Lower lobe of right lung (tissue), 2 donors: ENCODE results near the gene DIP2C. TPM values are rescaled to one million over a fixed set of nuclear protein-coding genes. Genes with fewer than 3 reads are reported as not detected.

ENCODE experiments used
- ATAC-seq, 2 donors: fragments of 200-7000 bp; cut with Tn5 transposase; one replicate each; pipeline ENCODE4 v1.9.1; 2020 to 2022; ENCODE audit warnings: mild to moderate bottlenecking in 2 of 2, moderate library complexity in 2 of 2
- DNase-seq: peaks from one replicate; pipeline ENCODE4 v3.0.0-alpha.2; 2020
- H3K27ac ChIP-seq: fragments of 200-600 bp; one replicate; pipeline ENCODE4 v1.8.0; 2022
- H3K27me3 ChIP-seq: fragments of 200-600 bp; one replicate; pipeline ENCODE4 v1.8.0; 2022; ENCODE audit warnings: low read depth
- H3K36me3 ChIP-seq: fragments of 200-600 bp; one replicate; pipeline ENCODE4 v1.8.0; 2022; ENCODE audit warnings: mild to moderate bottlenecking
- H3K4me1 ChIP-seq: fragments of 200-600 bp; one replicate; pipeline ENCODE4 v1.8.0; 2022
- H3K4me3 ChIP-seq: fragments of 200-600 bp; one replicate; pipeline ENCODE4 v1.8.0; 2022; ENCODE audit warnings: mild to moderate bottlenecking
- H3K9me3 ChIP-seq: fragments of 200-600 bp; one replicate; pipeline ENCODE4 v1.8.0; 2022
- CTCF ChIP-seq: fragments of 200-600 bp; IDR thresholded peaks from one replicate; pipeline ENCODE4 v1.8.0; 2022; ENCODE audit warnings: antibody characterized with exemption, mild to moderate bottlenecking
- intact Hi-C: fragments of 100-400 bp; cut with DNase I; formaldehyde crosslinking; loops from one replicate; pipeline ENCODE4 v1.11.0; 2022
- total RNA-seq: library from RNA; stranded (reverse); fragmentation: NEBNext Ultra II Directional; extraction: Animal tissue kit (Norgen Biotek cat#: 25700); gene quantifications from one replicate; pipeline ENCODE4 v1.2.1, GENCODE V29; 2021
- donor health status: DM: no; HTN: yes; CAD: no; lungs with severe emphysema.

The DIP2C gene
- total RNA-seq, 1 donor from 2014 or later, result 15.1 TPM

DNA sequence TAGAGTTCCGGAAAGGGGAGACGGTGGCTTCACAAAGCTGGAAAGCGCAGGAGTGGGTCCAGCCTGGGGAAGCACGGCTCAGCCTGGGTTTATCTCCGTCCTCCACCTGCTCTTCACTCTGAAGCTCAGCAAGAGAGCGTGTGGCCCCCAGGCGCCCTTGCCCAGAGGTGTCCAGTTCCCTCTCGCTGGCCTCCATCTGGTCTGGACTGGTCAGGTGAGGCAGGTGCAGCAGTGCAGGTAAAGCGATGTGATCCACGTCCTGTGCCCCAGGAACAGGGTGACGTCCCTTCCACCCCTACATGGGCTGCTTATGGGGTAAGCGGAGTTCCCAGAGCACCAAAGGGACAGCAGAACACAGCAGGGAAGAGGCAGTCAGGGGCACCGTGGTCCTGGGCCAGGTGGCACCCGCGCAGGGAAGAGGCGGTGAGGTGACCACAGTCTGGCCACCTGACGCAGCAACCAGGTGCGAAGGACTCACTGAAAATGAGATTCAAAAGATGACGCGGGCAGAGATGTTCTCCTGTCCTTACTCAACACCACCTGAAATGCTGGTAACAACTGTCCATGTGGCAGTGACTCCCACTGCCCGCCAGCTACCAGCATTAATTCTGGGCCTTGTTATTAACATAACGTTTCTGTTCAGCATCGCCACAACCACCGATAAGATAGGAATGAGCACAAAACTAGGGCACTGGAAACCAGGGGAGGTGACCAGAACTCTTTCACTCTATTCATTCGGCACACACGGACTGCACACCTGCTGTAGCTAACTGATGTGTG, 33.0 kb upstream of the DIP2C start:
- Histone ChIP-seq H3K27ac (no peak overlapping the region), H3K27me3 (no peaks in the 10 kb centered on the region), H3K36me3 (no peaks in the 10 kb centered on the region), H3K4me3 (no peak overlapping the region), H3K4me1 (no peaks in the 10 kb centered on the region), H3K9me3 (no peaks in the 10 kb centered on the region)
- ATAC-seq (no peak), DNase-seq (no peak)
- intact Hi-C loops, result no loop called here
- no peak for TF ChIP-seq CTCF

GRCh38 chr10:718143-718700, 28.8 kb upstream of the DIP2C start:
- ATAC-seq, result no peak
- Histone ChIP-seq H3K27me3 (no peaks in the 10 kb centered on the region), H3K27ac (no peak overlapping the region), H3K4me3 (no peak overlapping the region), H3K4me1 (no peaks in the 10 kb centered on the region), H3K36me3 (no peaks in the 10 kb centered on the region), H3K9me3 (peaks cover 3% of the 10 kb centered on the region)
- DNase-seq, result no peak
- no peak for TF ChIP-seq CTCF
- intact Hi-C loops, result no loop called here

GRCh38 chr10:717458-717857, 28.0 kb upstream of the DIP2C start:
- Histone ChIP-seq H3K27ac (no peak overlapping the region), H3K27me3 (no peaks in the 10 kb centered on the region), H3K4me3 (no peak overlapping the region), H3K9me3 (peaks cover 3% of the 10 kb centered on the region), H3K4me1 (no peaks in the 10 kb centered on the region), H3K36me3 (no peaks in the 10 kb centered on the region)
- ATAC-seq, result no peak
- no peak for TF ChIP-seq CTCF
- DNase-seq, result no peak
- intact Hi-C loops, result no loop called here

- Histone ChIP-seq H3K9me3 (peaks cover 3% of the 10 kb centered on the region), H3K4me3 (no peak overlapping the region), H3K27ac (no peak overlapping the region), H3K27me3 (no peaks in the 10 kb centered on the region), H3K36me3 (no peaks in the 10 kb centered on the region), H3K4me1 (no peaks in the 10 kb centered on the region)
- TF ChIP-seq CTCF, result no peak
- intact Hi-C loops, result no loop called here
- no peak for DNase-seq
- no peak for ATAC-seq
These were observed 27.4 kb upstream of the DIP2C start for GRCh38 chr10:716821-717220.

- DNase-seq (no peak), ATAC-seq (no peak)
- Histone ChIP-seq H3K27ac (no peak overlapping the region), H3K4me3 (no peak overlapping the region), H3K36me3 (no peaks in the 10 kb centered on the region), H3K27me3 (no peaks in the 10 kb centered on the region), H3K4me1 (no peaks in the 10 kb centered on the region), H3K9me3 (peaks cover 3% of the 10 kb centered on the region)
- intact Hi-C loops, result no loop called here
- no peak for TF ChIP-seq CTCF
These were observed 24.7 kb upstream of the DIP2C start for GRCh38 chr10:714214-714613.
